Measurements from ENCODE around the gene ZNF317. TPM values are rescaled to one million over a fixed set of nuclear protein-coding genes. Genes with fewer than 3 reads are reported as not detected.
"Not testable (repeated sequence)": the region's sequence is repeated elsewhere in the genome, so short reads cannot be mapped to it uniquely, and the experiment has no call there.

The ZNF317 gene
- total RNA-seq, 2 donors from 2014 or later = 21.0 to 30.3 TPM

- TF ChIP-seq CTCF (IDR thresholded peaks at IDR 0.05) = no peak
- no peak for TF ChIP-seq POLR2A (IDR thresholded peaks at IDR 0.05)
- Histone ChIP-seq H3K36me3 (replicated peaks in 1 of 2; ENCODE audit: insufficient read depth in 1 of 2, low read depth in 2 of 2) (no peaks in the 10 kb centered on the region), H3K4me3 (no peak overlapping the region), H3K27ac (no peak overlapping the region), H3K4me1 (no peaks in the 10 kb centered on the region), H3K9me3 (no peaks in the 10 kb centered on the region), H3K27me3 (no peaks in the 10 kb centered on the region)
- 79% methylated on average over 5 of the region's 5 CpGs for WGBS, 2 donors
- no peak for DNase-seq
- intact Hi-C loops (cut with DNase I) = no loop called here
- ATAC-seq = no peak
Measured at GRCh38 chr19:9175326-9175725, 35.1 kb downstream of the ZNF317 start.

- Histone ChIP-seq H3K9me3 (no peaks in the 10 kb centered on the region), H3K36me3 (replicated peaks in 1 of 2; ENCODE audit: insufficient read depth in 1 of 2, low read depth in 2 of 2) (no peaks in the 10 kb centered on the region), H3K4me3 (no peak within 1 kb of the TSS), H3K4me1 (no peaks in the 10 kb centered on the region), H3K27me3 (no peaks in the 10 kb centered on the region), H3K27ac (no peak within 1 kb of the TSS)
- no peak for ATAC-seq
- intact Hi-C loops (cut with DNase I) = no loop called here
- DNase-seq = no peak
- 36 to 59% methylated on average over 4 of the region's 4 CpGs for WGBS, 2 donors
- TF ChIP-seq CTCF (IDR thresholded peaks at IDR 0.05) (no peak), POLR2A (IDR thresholded peaks at IDR 0.05) (no peak)
Measured at GRCh38 chr19:9178901-9179300, 38.7 kb downstream of the ZNF317 start, which contains the start of gene OR7D2. Gene OR7D2, plus strand, starts transcription at chr19:9178979. Its CDS starts 6,803 bp downstream, at chr19:9185782.

GRCh38 chr19:9183000-9183399 lies 42.8 kb downstream of the ZNF317 start:
- Histone ChIP-seq H3K9me3 (peaks cover 0 to 5% (median 0%) of the 10 kb centered on the region in 3 donors), H3K4me3 (no peak overlapping the region), H3K4me1 (no peaks in the 10 kb centered on the region), H3K27ac (no peak overlapping the region), H3K36me3 (replicated peaks in 1 of 2; ENCODE audit: insufficient read depth in 1 of 2, low read depth in 2 of 2) (no peaks in the 10 kb centered on the region), H3K27me3 (no peaks in the 10 kb centered on the region)
- intact Hi-C loops (cut with DNase I) = no loop called here
- 85 to 93% methylated on average over 17 of the region's 17 CpGs for WGBS, 2 donors
- no peak for DNase-seq
- no peak for ATAC-seq
- TF ChIP-seq CTCF (IDR thresholded peaks at IDR 0.05) = no peak
- TF ChIP-seq POLR2A (IDR thresholded peaks at IDR 0.05) = no peak

- Histone ChIP-seq H3K27me3 (no peaks in the 10 kb centered on the region), H3K9me3 (peaks cover 0 to 10% (median 0%) of the 10 kb centered on the region in 3 donors), H3K36me3 (replicated peaks in 1 of 2; ENCODE audit: insufficient read depth in 1 of 2, low read depth in 2 of 2) (no peaks in the 10 kb centered on the region), H3K4me3 (no peak overlapping the region), H3K27ac (no peak overlapping the region), H3K4me1 (no peaks in the 10 kb centered on the region)
- TF ChIP-seq CTCF (IDR thresholded peaks at IDR 0.05) = no peak
- TF ChIP-seq POLR2A (IDR thresholded peaks at IDR 0.05) = no peak
- intact Hi-C loops (cut with DNase I) = no loop called here
- DNase-seq (no peak), ATAC-seq (no peak)
- WGBS, 2 donors = 74 to 78% methylated on average over 6 of the region's 6 CpGs
Measured at GRCh38 chr19:9187191-9187590, 47.0 kb downstream of the ZNF317 start.

- intact Hi-C loops (cut with DNase I) = no loop called here
- no peak overlapping the region for H3K4me3 ChIP-seq
- DNase-seq = no peak
- H3K36me3 ChIP-seq (replicated peaks in 1 of 2; ENCODE audit: insufficient read depth in 1 of 2, low read depth in 2 of 2) = no peaks in the 10 kb centered on the region
- no peak overlapping the region for H3K27ac ChIP-seq
- H3K4me1 ChIP-seq = no peaks in the 10 kb centered on the region
- H3K9me3 ChIP-seq = peaks cover 0 to 10% (median 0%) of the 10 kb centered on the region in 3 donors
- 70 to 77% methylated on average over 7 of the region's 7 CpGs for WGBS, 2 donors
- H3K27me3 ChIP-seq = no peaks in the 10 kb centered on the region
- TF ChIP-seq POLR2A (IDR thresholded peaks at IDR 0.05) (no peak), CTCF (IDR thresholded peaks at IDR 0.05) (no peak)
- no peak for ATAC-seq
Measured at GRCh38 chr19:9189535-9189934, 49.3 kb downstream of the ZNF317 start.

- H3K4me3 ChIP-seq; H3K27me3 ChIP-seq; H3K9me3 ChIP-seq; intact Hi-C loops (cut with DNase I); H3K27ac ChIP-seq; H3K4me1 ChIP-seq; H3K36me3 ChIP-seq (replicated peaks in 1 of 2; ENCODE audit: insufficient read depth in 1 of 2, low read depth in 2 of 2); ATAC-seq; DNase-seq: not testable (repeated sequence)
- 49 to 50% methylated on average over 2 of the region's 2 CpGs for WGBS, 2 donors
Measured at GRCh38 chr19:9198044-9198443, 57.8 kb downstream of the ZNF317 start.

Data from body of pancreas (tissue), 4 donors.